Fibroblast of skin of left biceps (primary cell): ENCODE data around the gene NECTIN4.

Experiments
- DNase-seq, 2 experiments: peaks; one replicate each; pipeline ENCODE4 v3.0.0-alpha.2; 2013; ENCODE audit warnings: low read depth in 2 of 2

Gene NECTIN4

GRCh38 chr1:161111527-161111926 is 22.2 kb upstream of the NECTIN4 start:
- DNase-seq, result no peak

GRCh38 chr1:161111117-161111516 is 21.8 kb upstream of the NECTIN4 start:
- DNase-seq, result no peak

GRCh38 chr1:161106431-161106830 is 17.1 kb upstream of the NECTIN4 start:
- DNase-seq, result no peak

DNA sequence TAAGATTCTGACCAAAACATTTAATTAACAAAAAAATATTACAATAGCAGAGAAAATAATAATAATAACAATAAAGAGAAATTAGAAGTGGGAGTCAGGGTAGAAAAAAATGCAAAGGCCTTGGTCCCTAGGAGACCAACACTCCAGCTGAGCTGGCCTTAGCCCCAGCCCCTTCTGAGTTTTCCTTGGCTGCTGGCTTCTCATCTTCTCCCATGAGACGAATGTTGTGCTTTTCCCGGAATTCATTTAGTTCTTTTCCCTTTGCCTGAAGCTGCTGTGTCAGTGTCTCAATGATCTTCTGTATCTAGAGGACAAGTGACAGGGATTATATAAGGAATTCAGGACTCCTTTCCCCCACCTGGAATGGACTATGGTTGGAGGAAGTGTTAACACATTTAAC is 11.2 kb upstream of the NECTIN4 start:
- no peak for DNase-seq

GRCh38 chr1:161099090-161099802 is 9.9 kb upstream of the NECTIN4 start:
- no peak for DNase-seq

- no peak for DNase-seq
Observed at GRCh38 chr1:161098210-161099068, 9.1 kb upstream of the NECTIN4 start, which contains the start of gene KLHDC9. Gene KLHDC9 (plus strand): TSS chr1:161098361. CDS start chr1:161098536, 175 bp downstream.

GRCh38 chr1:161096530-161096929 is 7.2 kb upstream of the NECTIN4 start:
- DNase-seq, result no peak

- DNase-seq, result no peak
Observed at GRCh38 chr1:161096015-161096414, 6.7 kb upstream of the NECTIN4 start.

GRCh38 chr1:161095230-161095629 is 5.9 kb upstream of the NECTIN4 start:
- no peak for DNase-seq

- DNase-seq, result no peak
Observed at GRCh38 chr1:161094481-161094880, 5.1 kb upstream of the NECTIN4 start.

DNA sequence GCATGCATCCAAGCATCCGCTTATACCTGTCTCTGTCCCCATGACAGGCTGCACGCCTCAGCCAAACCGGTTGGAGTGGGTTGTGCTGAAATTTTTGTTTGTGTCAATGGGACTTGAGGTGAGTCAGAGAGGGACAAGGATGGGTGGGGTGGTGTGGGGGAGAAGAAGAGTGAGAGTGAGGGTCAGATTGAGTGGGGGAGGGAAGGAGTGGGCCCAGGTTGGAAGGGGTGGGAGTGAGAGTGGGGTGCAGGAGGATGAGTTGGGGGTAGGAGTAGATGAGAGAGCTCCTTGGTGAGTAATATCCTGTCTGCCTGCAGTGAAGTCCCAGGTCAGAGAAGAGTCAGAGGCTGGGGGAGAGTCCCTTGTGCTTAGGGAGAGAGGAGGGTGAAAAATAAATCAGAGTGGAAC is 3.3 kb upstream of the NECTIN4 start:
- no peak for DNase-seq

- no peak for DNase-seq
Observed at GRCh38 chr1:161091796-161092507, 2.6 kb upstream of the NECTIN4 start.

GRCh38 chr1:161091093-161091492 is 1.7 kb upstream of the NECTIN4 start:
- no peak for DNase-seq

DNA sequence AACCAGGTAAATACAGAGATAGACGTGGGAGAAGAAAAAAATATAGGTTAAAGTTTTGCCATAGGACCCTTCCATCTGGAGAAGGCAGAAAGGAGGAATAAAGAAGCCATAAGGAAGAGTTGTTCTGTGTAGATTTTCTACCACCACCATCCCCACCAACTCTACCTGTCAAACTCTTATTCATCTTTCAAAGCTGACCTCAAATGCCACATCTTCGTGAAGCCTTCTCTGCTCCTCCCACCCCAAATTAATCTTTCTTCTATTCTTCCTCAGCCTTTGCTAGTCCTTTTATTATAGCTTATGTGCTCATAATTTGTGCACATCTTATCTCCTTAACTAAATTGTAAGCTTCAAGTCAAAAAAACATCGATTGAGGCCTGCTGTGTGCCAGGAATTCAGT is 1.3 kb upstream of the NECTIN4 start:
- no peak for DNase-seq

DNA sequence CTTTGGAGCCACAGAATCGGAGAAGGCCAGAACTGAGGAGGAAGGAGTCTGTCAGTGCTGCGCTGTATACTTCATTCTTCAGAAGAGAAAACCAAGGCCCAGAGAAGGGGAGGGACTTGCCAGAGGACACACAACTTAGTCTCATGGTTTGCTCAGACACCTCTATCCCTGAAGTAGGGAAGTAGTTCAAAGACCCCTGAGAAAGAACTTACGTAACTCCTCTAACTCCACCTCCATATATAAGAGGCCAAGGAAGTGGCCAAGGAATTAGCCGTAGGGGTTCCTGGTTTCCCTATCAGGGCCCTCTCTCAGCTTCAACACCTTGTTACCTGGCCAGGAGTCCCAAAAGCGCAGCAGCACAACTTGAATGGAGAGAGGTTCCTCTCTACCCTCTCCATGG is 580 bp upstream of the NECTIN4 start:
- DNase-seq, result no peak

- no peak for DNase-seq
Observed at GRCh38 chr1:161088587-161089110, 709 bp downstream of the NECTIN4 start.

GRCh38 chr1:161086457-161086856 is 2.9 kb downstream of the NECTIN4 start:
- no peak for DNase-seq

DNA sequence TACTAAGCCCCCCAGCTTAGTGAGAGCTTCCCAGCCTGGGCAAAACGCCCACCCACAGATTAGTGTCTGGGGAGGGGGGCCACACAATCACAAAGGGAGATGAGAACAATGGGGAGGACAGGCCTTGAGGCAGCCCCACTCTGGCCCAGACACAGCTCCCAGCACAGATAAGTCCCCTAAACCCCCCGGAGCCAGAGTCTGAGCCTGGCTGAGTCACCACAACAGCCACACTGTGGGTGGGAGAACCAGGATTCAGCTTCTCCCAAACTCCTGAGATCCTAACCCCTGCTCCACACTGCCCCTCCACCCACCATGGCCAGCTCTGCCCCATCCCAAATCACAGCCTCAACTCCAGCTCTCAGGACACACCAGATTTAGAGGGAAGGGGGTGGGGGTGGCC is 4.2 kb downstream of the NECTIN4 start:
- DNase-seq, result no peak

DNA sequence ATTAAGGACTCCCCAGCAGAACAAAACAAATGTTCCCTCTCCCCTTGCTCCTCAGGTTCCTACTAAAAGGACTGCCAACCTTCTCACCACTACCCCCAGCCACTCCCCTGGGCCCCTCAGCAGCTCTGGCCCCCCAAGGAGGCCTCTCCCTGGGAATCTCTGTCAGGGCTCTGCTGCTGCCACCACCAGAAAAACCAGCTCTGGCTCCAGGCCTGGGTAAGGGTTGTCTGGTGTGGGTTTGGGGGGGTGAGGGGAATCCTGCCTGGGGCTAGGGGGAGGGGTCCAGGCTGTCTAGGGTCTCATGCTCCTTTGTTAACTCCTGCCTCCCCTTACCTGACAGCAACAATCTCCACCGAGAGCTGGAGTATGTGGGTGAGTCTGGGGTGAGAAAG is 4.8 kb downstream of the NECTIN4 start:
- DNase-seq, result no peak

DNA sequence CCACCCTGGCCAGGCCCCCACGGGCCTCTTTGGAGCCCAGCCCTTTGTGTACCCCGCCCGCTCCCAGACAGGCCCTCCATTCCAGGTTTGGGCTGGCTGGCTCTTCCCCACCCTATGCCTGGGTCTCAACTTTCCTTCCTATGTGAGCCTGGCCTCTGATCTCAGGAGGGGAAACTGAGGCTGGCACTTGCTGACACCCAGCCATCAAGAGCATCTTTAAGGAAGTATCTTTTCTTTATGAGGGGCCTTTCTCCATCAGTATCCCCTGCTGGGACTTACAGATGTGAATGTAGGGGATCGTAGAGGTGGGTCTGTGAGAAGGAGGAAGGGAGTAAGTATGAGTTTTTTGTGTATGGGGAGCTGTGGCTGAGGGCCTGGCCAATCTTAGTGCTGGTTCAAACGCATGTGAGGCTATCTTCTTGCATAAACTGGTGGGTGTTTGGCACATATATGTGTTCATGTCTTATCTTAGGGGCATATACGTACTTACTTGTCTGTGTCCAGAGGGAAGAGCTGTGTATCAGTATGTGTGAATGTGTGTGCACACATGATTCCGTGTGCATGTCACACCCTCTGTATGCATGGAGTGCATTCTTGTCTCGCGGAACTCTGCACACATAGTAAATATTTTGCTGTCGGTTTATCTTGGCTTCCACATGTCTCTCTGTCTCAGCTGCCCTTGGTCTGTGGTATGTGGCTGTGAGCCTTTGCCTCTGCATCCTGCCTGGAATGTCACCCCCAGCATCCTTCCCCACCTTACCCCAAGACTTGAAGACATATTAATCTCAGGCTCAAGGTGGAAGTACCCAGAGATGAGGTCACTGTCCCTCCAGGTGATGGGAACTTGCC is 5.4 kb downstream of the NECTIN4 start:
- no peak for DNase-seq
